Kidney glomerular epithelial cell (primary cell): ENCODE data around the gene AP4B1.
"Not testable (repeated sequence)": the region's sequence is repeated elsewhere in the genome, so short reads cannot be mapped to it uniquely, and the experiment has no call there.

Experiments used
- DNase-seq: peaks from one replicate; lab custom pipeline; 2025; lab: John Stamatoyannopoulos, UW

The AP4B1 gene

GRCh38 chr1:113858418-113858817 is 46.2 kb downstream of the AP4B1 start:
- no peak for DNase-seq

- DNase-seq: no peak
These were observed 46.8 kb downstream of the AP4B1 start for GRCh38 chr1:113857776-113858175.

GRCh38 chr1:113856401-113856790 is 48.2 kb downstream of the AP4B1 start:
- no peak for DNase-seq

GRCh38 chr1:113855630-113856400 is 48.8 kb downstream of the AP4B1 start:
- DNase-seq: no peak

- no peak for DNase-seq
These were observed 50.4 kb downstream of the AP4B1 start for GRCh38 chr1:113854234-113854633.

DNA sequence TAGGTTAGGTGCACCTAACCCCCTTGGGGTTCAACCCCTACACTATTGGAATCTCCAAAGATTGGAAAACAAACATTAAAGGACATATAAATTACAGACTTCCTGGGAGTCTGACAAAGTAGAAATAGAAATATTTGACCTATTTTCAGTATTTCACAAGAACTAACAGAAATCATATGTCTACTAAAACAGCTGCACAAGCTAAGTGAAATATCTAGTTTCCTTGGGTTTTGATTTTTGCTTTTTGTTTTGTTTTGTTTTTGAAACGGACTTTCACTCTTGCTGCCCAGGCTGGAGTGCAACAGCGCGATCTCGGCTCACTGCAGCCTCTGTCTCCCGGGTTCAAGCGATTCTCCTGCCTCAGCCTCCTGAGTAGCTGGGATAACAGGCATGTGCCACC is 51.9 kb downstream of the AP4B1 start:
- DNase-seq: not testable (repeated sequence)

DNA sequence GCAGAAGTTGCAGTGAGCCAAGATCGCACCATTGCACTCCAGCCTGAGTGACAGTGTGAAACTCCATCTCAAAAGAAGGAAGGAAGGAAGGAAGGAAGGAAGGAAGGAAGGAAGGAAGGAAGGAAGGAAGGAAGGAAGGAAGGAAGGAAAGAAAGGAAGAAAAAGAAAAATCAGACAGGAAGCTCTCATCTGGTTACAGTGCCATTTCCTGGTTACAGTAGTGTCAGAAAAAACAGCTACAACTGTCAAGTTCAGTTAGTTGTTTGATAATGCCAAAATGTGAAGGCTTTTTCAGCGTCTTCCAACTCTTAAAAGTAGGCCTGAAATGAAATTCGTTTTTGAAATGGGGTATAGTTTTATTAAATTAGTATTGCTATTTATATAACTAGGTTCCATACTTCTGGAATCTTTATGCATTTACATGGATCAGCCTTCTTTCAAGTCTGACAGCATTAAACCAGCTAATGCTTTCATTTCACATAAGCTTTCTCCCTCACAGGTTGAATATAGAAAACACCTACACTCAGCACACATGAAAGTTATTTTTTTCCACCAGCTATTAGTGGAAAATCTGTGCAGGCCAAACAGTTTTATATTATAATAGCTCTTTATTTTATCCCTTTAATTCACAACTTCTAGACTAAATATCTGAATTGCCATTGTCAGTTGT is 54.3 kb downstream of the AP4B1 start:
- DNase-seq: no peak

- no peak for DNase-seq
These were observed 55.5 kb downstream of the AP4B1 start for GRCh38 chr1:113849072-113849471.

DNA sequence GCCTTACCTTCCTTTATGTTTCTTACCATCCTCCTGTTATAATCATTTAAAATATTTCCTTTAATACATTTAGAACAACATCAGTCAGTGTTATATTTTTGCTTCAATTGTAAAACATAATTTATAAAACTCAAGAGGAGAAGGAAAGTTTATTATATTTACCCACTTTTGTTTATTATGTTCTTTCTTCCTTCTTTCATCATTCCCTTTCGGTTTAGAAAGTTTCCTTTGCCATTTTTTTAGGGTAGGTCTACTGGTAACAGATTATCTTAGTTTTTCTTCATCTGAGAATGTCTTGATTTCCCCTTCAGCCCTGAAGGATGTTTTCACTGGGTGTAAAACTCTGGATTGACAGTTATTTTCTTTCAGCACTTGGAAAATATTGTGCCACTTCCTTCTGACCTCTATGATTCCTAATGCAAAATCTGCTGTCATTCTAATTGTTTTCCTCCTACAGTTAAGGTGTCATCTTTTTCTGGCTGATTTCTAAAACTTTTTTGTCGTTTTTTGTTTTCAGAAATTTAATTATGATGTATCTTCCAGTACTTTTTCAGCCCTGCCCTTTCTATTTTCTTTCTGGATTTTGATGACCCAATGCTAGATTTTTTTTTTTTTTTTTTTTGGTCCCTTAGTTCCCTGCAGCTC is 58.1 kb downstream of the AP4B1 start:
- no peak for DNase-seq
